ENCODE results near the gene SYT3.

Gene SYT3

GRCh38 chr19:50662651-50663481 lies 23.2 kb upstream of the SYT3 start:
- DNase-seq = no peak

GRCh38 chr19:50661766-50662650 lies 22.3 kb upstream of the SYT3 start:
- no peak for DNase-seq

DNA sequence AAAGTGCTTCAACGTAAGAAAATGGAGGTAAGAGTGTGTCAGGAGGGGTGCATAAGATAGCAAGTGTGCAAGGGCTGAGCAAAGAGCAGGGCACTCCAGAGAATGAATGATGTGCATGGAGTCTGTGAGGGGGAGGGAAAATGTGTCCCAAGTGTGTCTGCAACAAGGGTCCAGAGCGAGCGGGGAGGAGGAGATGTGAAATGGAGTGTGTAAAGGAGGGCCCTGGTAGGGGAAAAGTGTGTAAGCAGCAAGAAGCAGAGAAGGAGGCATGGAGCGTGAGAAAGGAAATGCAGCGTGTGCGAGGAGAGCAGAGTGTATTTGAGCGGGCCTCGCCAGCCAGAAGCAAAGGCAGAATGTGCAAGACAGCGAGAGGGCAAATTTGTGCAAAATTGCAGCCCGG lies 21.3 kb upstream of the SYT3 start:
- no peak for DNase-seq

DNA sequence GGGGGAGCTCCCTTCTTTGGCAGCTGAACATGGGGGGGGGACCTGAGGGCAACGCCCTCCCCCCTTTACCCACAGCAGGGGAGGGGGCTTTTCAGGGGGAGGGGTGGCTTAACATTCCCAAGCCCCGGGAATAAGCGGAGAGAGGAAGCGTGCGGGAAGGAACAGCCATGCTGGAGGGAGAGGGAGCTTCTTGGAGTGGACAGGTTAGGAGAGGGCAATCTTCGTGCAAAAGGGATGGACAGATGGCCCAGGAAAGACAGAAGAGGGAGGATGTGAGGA lies 20.3 kb upstream of the SYT3 start:
- no peak for DNase-seq

DNA sequence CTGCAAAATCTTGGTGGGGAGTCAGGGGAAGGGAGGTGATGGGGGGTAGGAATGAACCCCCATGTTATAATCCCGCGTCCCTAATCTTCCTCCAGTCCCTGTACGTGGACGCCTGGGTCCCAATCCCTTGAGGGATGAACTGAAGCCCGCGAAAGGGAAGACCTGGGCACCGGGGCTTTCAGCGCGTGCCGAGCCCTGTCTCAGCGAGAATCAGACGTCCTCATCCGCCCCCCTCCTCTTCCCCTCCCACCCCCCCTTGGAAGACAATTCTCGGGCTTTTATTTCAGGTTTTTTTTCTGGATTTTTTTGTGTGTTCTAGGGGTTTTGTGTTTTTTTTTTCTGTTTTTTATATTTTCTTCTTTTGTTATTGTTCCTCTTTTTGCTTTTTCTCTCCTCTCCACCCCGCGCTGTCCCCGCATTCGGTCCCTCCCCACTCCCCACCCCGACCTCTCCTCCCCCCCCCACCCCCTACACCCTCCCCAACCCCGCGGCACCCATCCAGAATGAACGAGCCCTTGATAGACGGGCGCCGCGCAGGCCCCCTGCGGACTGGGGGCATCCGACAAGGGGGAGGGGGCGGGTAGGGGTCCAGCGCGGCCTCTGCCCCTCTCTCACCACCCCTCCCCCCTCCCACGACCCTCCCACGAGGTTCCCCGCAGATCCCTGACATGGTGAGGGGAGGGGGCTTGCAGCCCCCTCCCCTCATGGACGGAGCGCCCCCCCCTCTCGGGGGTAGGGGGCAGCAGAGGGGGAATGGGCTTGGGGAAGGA lies 19.8 kb upstream of the SYT3 start:
- DNase-seq = peak in 1 of 56 donors; percentile 45

- peak in 55 of 56 donors; percentile 31 to 91 (median 74) for DNase-seq
Observed at GRCh38 chr19:50658441-50659317, 19.0 kb upstream of the SYT3 start.

DNA sequence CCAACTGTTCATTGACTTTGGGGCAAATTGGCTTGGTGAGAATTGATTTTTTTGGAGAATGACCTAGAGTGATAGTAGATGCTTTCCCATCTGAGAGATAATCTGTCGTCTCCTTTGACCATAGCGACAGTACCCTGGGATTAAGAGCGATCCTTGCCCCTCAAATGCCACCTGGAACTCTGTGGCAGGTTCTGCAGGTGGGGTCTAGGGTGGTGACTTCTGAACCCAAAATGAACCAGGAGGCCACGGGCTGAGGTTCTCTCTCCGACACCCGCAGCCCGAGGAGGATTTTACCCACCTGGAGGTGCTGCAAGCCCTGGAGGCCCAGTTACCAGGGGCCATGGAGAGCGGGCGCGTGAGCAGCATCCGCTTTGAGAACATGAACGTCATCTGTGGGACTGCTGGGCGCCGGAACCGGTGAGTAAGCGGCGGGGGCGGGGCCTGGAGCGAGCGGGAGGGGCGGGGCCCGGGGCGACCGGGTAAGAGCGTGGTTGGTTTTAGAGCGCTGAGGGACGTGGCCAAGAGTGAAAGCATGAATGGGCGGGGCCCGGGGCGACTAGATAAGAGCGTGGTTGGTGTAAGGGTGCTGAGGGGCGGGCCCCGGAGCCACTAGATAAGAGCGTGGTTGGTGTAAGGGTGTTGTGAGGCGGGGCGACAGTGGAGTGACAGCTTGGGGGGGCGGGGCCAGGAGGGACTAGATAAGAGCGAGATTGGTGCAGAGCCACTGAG lies 18.2 kb upstream of the SYT3 start:
- DNase-seq = peak; percentile 21 to 100 (median 98)

DNA sequence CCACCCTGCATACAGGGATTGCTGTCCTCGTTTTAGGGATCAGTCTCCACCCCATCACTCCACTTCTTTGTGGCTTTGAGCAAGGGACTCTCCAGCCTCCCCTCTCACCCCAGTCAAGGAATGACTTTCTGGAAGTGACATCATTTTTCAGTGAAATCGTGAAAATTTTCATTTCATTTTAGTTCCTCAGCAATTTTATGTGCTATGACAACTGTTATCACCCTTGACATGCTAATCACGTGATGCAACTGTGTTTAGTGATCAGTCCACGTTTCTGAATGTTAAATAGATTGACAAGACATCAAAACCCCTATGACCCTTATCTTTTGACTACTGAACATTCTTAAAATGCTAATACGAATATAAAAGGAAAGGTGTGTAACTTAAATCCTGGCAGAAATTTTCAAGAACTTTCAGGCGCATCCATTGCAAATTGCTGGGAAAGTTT lies 17.6 kb upstream of the SYT3 start:
- no peak for DNase-seq

GRCh38 chr19:50654882-50655281 lies 15.2 kb upstream of the SYT3 start:
- DNase-seq = no peak

DNA sequence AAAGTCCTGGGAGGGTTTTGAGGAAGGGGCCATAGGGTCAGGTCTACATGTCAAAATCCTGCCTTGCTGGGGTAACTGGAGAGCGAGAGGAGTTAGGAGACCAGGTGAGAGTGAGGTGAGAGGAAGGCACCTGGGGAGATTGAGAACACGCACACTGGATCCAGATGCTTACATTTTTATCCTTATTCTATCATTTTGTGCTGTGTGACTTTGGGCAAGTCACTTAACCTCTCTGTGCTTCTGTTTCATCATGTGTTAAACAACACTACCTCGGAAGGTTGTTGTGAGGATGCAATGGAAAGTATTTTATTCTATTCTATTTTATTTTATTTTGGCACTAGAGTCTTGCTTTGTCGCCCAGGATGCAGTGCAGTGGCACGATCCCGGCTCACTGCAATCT lies 13.0 kb upstream of the SYT3 start:
- no peak for DNase-seq

DNA sequence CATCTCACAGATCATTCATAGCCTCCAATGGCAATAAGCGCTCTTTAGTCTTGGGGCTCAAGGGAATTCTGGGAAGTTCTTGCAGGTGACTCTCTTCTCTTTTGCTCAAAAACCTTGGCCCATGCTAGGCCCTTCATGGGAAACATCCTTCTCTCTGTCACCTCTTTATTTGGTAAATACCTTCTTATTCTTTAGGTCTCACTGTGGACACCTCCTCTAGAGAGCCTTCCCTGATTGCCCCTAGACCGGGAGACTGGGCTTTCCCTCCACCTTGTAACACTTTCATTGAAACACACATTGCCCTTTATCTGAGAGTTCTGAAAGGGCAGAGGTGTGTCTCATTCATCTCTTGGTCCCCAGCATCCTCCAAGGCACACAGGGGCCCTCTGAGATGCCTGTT lies 11.5 kb upstream of the SYT3 start:
- no peak for DNase-seq

DNA sequence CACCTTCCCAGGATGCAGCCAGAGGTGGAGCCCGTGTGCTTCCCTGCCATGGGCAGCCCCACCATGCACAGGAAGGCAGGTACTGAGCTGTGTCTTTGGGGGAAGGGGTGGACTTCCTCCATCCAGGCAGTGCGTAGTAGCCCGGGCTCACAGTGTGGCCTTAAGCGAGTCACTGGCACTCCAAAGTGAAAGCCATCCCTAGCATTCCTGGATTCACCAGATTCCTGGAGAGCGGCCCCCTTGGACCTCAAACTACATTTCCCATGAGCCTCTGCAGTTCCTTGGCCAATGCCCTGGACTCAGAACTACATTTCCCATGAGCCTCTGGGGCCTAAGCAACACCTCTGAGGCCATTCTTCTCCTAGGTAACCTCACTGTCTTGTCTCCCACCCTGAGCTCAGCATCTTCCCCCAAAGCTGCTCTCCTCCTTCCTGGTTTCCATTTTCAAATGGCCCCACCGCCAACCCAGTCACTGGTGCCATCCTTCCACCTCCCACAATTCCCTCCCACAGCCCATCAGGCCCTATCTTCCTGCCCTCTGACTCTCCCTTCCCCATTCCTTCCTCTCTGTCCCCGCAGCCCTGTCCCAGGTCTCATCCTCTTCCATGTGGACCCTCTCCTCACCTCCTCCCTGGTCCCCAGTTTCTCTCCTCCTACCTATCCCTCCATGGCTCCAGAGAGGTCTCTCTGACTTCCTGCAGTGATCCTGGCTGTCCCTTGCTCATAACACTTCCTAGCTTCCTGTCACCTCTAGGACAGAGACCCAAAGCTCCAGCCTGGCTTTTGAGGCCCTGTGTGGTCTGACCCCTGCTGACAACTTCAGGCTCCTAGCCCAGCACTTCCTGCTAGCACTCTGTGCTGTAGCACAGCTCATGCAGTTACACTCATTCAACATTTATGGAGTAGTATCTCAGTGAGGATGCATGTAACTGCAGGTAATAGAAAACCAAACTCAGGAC lies 10.0 kb upstream of the SYT3 start, which contains the start of gene C19orf81:
Gene C19orf81, plus strand, starts transcription at position 13 of the 959 bp plus-strand sequence. Its CDS starts 0 bp downstream, at position 13.
- DNase-seq = peak in 1 of 56 donors; percentile 4

DNA sequence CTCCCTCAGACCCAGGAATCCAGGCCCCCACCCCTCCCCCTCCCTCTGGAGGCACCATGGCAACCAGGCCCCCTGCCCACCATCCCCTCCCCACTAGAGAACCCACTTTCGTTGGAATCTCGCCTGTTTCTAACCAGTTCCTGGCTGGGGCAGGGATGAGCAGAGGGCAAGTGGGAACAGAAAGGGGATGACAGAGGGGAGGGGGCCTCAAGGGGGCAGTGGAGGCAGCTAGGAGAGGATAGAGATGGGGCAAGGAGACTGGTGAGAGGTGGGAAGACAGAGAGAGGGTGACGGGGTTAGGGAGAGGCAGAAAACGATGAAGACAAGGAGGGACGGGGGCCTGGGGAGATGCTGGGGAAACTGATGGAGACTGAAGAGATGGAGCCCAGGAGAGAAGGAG lies 9.0 kb upstream of the SYT3 start:
- no peak for DNase-seq

- DNase-seq = no peak
Observed at GRCh38 chr19:50647879-50648615, 8.4 kb upstream of the SYT3 start.

DNA sequence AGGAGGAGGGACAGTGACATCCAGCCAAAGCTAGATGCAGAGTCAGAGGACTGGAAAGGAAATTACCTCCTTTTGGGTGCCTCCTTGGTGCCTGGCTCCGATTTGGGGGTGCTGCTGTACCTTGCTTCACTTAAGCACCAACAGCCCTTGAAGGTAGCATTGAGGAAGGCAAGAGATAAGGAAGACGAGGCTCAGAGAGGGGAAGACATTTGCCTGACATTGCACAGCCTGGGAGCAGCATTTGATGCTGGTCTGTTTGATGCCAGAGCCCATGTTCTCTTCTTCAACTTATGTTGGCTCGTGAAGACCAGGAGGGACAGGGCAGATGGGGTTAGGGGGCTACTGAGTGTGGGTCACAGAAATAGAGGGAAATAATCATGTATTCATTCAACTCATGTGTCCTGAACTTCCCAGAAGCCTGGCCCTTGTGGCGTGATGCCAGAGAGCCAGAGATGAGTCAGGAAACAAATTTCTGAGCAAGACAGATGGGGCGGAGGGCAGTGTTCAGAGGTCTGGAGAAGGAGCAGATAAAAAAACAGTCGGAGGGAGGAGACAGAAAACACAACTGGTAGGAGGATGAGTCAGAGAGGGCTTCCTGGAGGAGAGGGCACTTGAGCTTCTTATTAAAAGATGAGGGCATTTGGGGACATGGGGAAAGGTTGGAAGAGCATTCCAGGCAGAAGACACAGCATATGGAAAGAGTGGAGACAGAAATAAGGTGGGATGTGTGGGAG lies 6.6 kb upstream of the SYT3 start:
- DNase-seq = no peak

GRCh38 chr19:50645107-50645506 lies 5.4 kb upstream of the SYT3 start:
- no peak for DNase-seq

DNA sequence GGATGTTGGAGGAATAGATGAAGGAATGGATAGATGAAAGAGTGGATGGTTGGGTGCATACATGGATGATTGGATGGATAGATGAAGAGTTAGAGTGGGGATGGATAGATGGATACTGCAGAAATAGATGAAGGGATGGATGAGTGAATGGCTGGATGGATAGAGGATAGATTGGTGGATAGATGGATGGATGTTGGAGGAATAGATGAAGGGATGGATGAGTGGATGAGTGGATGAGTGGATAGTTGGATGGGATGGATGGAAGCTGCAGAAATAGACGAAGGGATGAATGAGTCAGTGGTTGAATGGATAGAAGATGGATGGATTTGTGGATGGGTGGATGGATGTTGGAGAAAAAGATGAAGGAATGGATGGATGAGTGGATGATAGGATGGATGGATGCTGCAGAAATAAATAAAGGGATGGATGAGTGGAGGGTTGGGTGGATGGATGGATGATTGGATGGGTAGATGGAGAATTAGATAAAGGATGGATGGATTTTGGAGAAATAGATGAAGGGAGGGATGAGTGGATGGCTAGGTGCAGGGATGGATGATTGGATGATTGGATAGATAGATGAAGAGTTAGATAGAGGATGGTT lies 4.7 kb upstream of the SYT3 start:
- no peak for DNase-seq

All from amygdala (tissue), 56 donors.